ENCODE results near the gene THOP1. TPM values are rescaled to one million over a fixed set of nuclear protein-coding genes. Genes with fewer than 3 reads are reported as not detected.

Gene THOP1
- total RNA-seq, 2 experiments from 2014 or later = 113 TPM

GRCh38 chr19:2755811-2756210 is 29.5 kb upstream of the THOP1 start:
- H3K27ac Mint-ChIP-seq = no peak overlapping the region
- no peaks in the 10 kb centered on the region for H3K27me3 Mint-ChIP-seq (ENCODE audit: low read depth)
- no peak for DNase-seq
- no peaks in the 10 kb centered on the region for H3K9me3 Mint-ChIP-seq
- CTCF ChIA-PET = no interaction called here
- intact Hi-C loops (cut with micrococcal nuclease) = no loop called here
- no peaks in the 10 kb centered on the region for H3K4me1 Mint-ChIP-seq (ENCODE audit: low read depth)
- no peak overlapping the region for H3K4me3 Mint-ChIP-seq
- peaks cover 14% of the 10 kb centered on the region for H3K36me3 Mint-ChIP-seq (ENCODE audit: low read depth)

- peaks cover 14% of the 10 kb centered on the region for H3K36me3 Mint-ChIP-seq (ENCODE audit: low read depth)
- no peak for DNase-seq
- no peaks in the 10 kb centered on the region for H3K4me1 Mint-ChIP-seq (ENCODE audit: low read depth)
- intact Hi-C loops (cut with micrococcal nuclease) = no loop called here
- no peaks in the 10 kb centered on the region for H3K9me3 Mint-ChIP-seq
- H3K27ac Mint-ChIP-seq = no peak overlapping the region
- H3K27me3 Mint-ChIP-seq (ENCODE audit: low read depth) = no peaks in the 10 kb centered on the region
- CTCF ChIA-PET = no interaction called here
- no peak overlapping the region for H3K4me3 Mint-ChIP-seq
Measured at GRCh38 chr19:2756477-2756876, 28.8 kb upstream of the THOP1 start.

- peaks cover 15% of the 10 kb centered on the region for H3K36me3 Mint-ChIP-seq (ENCODE audit: low read depth)
- H3K27ac Mint-ChIP-seq = no peak overlapping the region
- no peaks in the 10 kb centered on the region for H3K9me3 Mint-ChIP-seq
- CTCF ChIA-PET = no interaction called here
- H3K27me3 Mint-ChIP-seq (ENCODE audit: low read depth) = no peaks in the 10 kb centered on the region
- DNase-seq = no peak
- no peak overlapping the region for H3K4me3 Mint-ChIP-seq
- intact Hi-C loops (cut with micrococcal nuclease) = no loop called here
- no peaks in the 10 kb centered on the region for H3K4me1 Mint-ChIP-seq (ENCODE audit: low read depth)
Measured at GRCh38 chr19:2756921-2757881, 28.1 kb upstream of the THOP1 start.

- no peaks in the 10 kb centered on the region for H3K27me3 Mint-ChIP-seq (ENCODE audit: low read depth)
Measured at GRCh38 chr19:2758601-2759313, 26.5 kb upstream of the THOP1 start.

GRCh38 chr19:2759362-2759761 is 25.9 kb upstream of the THOP1 start:
- Mint-ChIP-seq H3K27me3 (ENCODE audit: low read depth) (no peaks in the 10 kb centered on the region), H3K9me3 (no peaks in the 10 kb centered on the region), H3K4me1 (ENCODE audit: low read depth) (no peaks in the 10 kb centered on the region), H3K36me3 (ENCODE audit: low read depth) (peaks cover 19% of the 10 kb centered on the region), H3K27ac (no peak overlapping the region), H3K4me3 (no peak overlapping the region)
- DNase-seq = no peak
- intact Hi-C loops (cut with micrococcal nuclease) = no loop called here
- CTCF ChIA-PET = interaction anchor here (0.7 kb wide), 1 partner anchor 60 kb away, joined by 3 read pairs; the partner anchor contains the start of gene ZNF554

More at GRCh38 chr19:2758601-2759313, 26.5 kb upstream of the THOP1 start:
- CTCF ChIA-PET = interaction anchor here (0.7 kb wide), 1 partner anchor 61 kb away, joined by 3 read pairs; the partner anchor contains the start of gene ZNF554
- intact Hi-C loops (cut with micrococcal nuclease) = no loop called here
- Mint-ChIP-seq H3K27ac (no peak overlapping the region), H3K4me1 (ENCODE audit: low read depth) (no peaks in the 10 kb centered on the region), H3K36me3 (ENCODE audit: low read depth) (peaks cover 19% of the 10 kb centered on the region), H3K9me3 (no peaks in the 10 kb centered on the region), H3K4me3 (no peak overlapping the region)
- DNase-seq = no peak

GRCh38 chr19:2759965-2760364 is 25.3 kb upstream of the THOP1 start:
- Mint-ChIP-seq H3K27me3 (ENCODE audit: low read depth) (no peaks in the 10 kb centered on the region), H3K27ac (no peak overlapping the region), H3K9me3 (no peaks in the 10 kb centered on the region), H3K4me1 (ENCODE audit: low read depth) (no peaks in the 10 kb centered on the region), H3K36me3 (ENCODE audit: low read depth) (peaks cover 19% of the 10 kb centered on the region), H3K4me3 (no peak overlapping the region)
- intact Hi-C loops (cut with micrococcal nuclease) = no loop called here
- no peak for DNase-seq
- CTCF ChIA-PET = interaction anchor here (0.5 kb wide), 1 partner anchor 10 kb away, joined by 3 read pairs; no protein-coding TSS in a partner anchor

GRCh38 chr19:2761309-2761677 is 24.0 kb upstream of the THOP1 start:
- intact Hi-C loops (cut with micrococcal nuclease) = no loop called here
- CTCF ChIA-PET = no interaction called here
- Mint-ChIP-seq H3K27me3 (ENCODE audit: low read depth) (no peaks in the 10 kb centered on the region), H3K36me3 (ENCODE audit: low read depth) (peaks cover 19% of the 10 kb centered on the region), H3K4me1 (ENCODE audit: low read depth) (no peaks in the 10 kb centered on the region), H3K4me3 (no peak overlapping the region), H3K9me3 (no peaks in the 10 kb centered on the region), H3K27ac (no peak overlapping the region)
- DNase-seq = no peak

- intact Hi-C loops (cut with micrococcal nuclease) = no loop called here
- H3K4me3 Mint-ChIP-seq = no peak overlapping the region
- no peaks in the 10 kb centered on the region for H3K4me1 Mint-ChIP-seq (ENCODE audit: low read depth)
- CTCF ChIA-PET = no interaction called here
- H3K36me3 Mint-ChIP-seq (ENCODE audit: low read depth) = peaks cover 20% of the 10 kb centered on the region
- DNase-seq = no peak
- H3K9me3 Mint-ChIP-seq = no peaks in the 10 kb centered on the region
- no peaks in the 10 kb centered on the region for H3K27me3 Mint-ChIP-seq (ENCODE audit: low read depth)
- H3K27ac Mint-ChIP-seq = no peak overlapping the region
Measured at GRCh38 chr19:2761876-2762782, 23.2 kb upstream of the THOP1 start.

- Mint-ChIP-seq H3K27ac (no peak overlapping the region), H3K27me3 (ENCODE audit: low read depth) (no peaks in the 10 kb centered on the region), H3K36me3 (ENCODE audit: low read depth) (peaks cover 20% of the 10 kb centered on the region), H3K9me3 (no peaks in the 10 kb centered on the region), H3K4me3 (no peak overlapping the region), H3K4me1 (ENCODE audit: low read depth) (no peaks in the 10 kb centered on the region)
- DNase-seq = no peak
- intact Hi-C loops (cut with micrococcal nuclease) = no loop called here
- CTCF ChIA-PET = interaction anchor here (0.5 to 0.6 kb wide), 2 partner anchors 372 to 760 kb away, joined by 3 to 4 read pairs; no protein-coding TSS in a partner anchor
Measured at GRCh38 chr19:2762783-2763496, 22.4 kb upstream of the THOP1 start.

- intact Hi-C loops (cut with micrococcal nuclease) = no loop called here
- Mint-ChIP-seq H3K27ac (no peak overlapping the region), H3K4me3 (no peak overlapping the region), H3K4me1 (ENCODE audit: low read depth) (no peaks in the 10 kb centered on the region), H3K36me3 (ENCODE audit: low read depth) (peaks cover 17% of the 10 kb centered on the region), H3K9me3 (no peaks in the 10 kb centered on the region), H3K27me3 (ENCODE audit: low read depth) (no peaks in the 10 kb centered on the region)
- no peak for DNase-seq
- CTCF ChIA-PET = interaction anchor here (0.8 kb wide), 1 partner anchor 115 kb away, joined by 3 read pairs; no protein-coding TSS in a partner anchor
Measured at GRCh38 chr19:2763687-2764086, 21.6 kb upstream of the THOP1 start.

GRCh38 chr19:2764945-2765344 is 20.4 kb upstream of the THOP1 start:
- no peak overlapping the region for H3K4me3 Mint-ChIP-seq
- no peaks in the 10 kb centered on the region for H3K27me3 Mint-ChIP-seq (ENCODE audit: low read depth)
- H3K4me1 Mint-ChIP-seq (ENCODE audit: low read depth) = no peaks in the 10 kb centered on the region
- H3K9me3 Mint-ChIP-seq = no peaks in the 10 kb centered on the region
- intact Hi-C loops (cut with micrococcal nuclease) = no loop called here
- no peak for DNase-seq
- CTCF ChIA-PET = no interaction called here
- H3K36me3 Mint-ChIP-seq (ENCODE audit: low read depth) = peaks cover 11% of the 10 kb centered on the region
- no peak overlapping the region for H3K27ac Mint-ChIP-seq

All from activated naive CD4-positive, alpha-beta T cell treated with anti-CD3 and anti-CD28 coated beads for 36 hours (primary cell).